Smooth muscle cell of the umbilical artery (primary cell): ENCODE results near the gene NRIP3. TPM values are rescaled to one million over a fixed set of nuclear protein-coding genes. Genes with fewer than 3 reads are reported as not detected.

Source experiments
- total RNA-seq: library from RNA; depleted of rRNA; stranded (reverse); fragments of >200 nt; gene quantifications from 2 replicates; pipeline ENCODE4 v1.2.3, GENCODE V29; 2014

Gene NRIP3
- total RNA-seq: 37.7 and 42.8 TPM in 2 replicates

DNA sequence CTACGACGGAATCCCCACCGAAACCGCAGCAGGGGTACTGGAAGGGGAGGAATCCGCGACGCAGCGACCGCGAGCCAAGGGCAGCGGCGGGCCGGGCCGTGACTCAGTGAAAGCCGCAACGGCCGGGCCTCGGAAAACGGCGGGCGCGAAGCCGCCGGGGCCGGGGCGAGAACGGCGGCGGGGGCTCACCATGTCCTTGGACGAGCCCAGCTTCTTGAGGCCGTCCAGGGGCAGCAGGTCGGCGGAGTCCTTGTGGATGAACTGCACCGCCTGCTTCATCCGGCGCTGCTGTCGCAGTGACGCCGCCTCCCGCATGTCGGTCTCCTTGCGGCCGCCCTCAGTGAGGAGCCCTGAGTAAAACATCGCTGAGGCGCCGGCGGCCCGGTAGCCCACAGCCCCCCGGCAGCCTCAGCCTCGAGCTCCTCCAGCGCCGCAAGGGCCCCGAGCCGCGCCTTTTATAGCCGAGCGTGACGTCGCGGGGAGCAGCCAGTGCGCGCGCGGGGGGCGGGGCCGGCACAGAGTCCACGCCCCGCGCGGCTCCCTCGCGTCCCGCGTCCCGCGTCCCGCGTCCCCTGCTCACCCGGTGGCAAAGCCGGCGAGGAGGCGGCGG, at the start of gene NRIP3:
Gene NRIP3 (minus strand): TSS at position 429 of the 610 bp plus-strand sequence. CDS start 66 bp downstream, at position 363.

DNA sequence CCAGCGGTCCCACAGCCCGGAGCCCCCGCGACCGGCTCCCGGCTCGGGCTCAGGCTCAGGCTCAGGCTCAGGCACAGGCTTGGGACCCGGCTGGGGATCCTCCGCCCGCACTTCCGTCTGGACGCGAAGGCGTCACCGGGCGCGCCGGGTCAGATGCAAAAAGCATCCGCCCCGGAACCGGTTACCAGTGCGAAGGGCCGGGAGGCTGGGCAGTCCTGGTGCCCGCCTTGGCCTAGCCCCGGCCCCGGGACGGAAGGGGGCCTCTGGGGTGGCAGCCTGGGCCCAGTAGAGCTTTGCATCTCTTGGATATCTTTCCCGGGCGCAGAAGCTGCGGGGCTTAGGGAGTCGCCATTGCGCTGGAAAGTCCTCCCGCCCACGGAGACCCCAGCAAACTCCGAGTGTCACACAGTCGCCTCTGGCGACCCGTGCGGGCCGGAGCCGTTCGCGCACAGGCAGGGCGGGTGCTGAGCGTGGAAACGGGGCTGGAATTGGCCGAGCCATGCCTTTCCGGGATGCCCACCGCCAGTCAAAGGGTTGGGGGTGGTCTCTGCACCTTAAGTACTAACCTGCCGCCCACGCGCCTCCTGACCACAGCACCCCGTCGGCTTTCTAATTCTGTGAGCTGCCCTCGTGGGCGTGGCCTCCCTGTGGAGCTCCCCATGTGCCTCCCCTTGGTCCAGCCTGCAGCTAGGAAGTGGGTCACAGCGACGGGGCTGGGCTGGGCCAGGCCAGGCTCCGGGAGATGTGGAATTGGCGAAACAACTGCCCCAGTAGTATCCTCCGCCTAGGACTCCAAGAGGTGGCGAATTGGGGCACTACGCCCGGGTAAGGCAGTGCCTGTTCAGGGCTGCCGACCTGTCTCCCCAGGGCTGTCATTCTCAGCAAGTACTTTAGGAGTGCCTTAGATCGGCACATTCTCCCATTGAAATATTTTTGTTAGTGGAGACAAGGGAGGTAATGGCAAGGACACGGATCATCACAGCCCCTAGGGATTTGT, 39.2 kb downstream of the NRIP3 start, which contains the start of gene TMEM9B:
Gene TMEM9B (minus strand): TSS at position 119 of the 997 bp plus-strand sequence. CDS start 129 bp downstream, outside the sequence.

DNA sequence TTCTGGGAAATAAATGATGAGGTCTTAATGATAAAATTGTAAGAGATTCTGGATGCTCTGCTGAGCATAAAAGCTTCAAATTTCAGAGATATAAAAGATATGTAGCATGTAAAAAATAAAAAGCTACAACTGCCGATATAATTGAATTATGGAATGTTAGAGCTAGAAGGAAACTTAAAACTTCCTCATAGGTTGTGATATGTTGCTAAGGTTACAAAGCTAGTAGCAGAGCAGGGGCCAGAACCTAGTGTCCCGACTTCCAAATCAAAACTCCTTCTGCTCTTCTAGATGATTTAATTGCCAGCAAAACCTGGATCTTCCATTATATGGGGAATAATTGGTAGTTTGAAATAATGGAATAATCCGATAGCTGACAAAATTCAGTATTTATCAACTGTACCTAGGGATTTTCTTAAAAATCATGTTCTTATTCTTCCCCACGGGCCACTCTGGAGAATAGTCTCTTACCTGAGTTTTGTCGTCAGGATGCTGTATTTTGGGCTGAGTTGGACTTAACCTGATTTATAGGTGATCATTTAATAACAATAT, 61.2 kb downstream of the NRIP3 start, which contains the start of gene ASCL3:
Gene ASCL3 (minus strand): TSS at position 499 of the 549 bp plus-strand sequence. CDS start 4,855 bp downstream, outside the sequence.

GRCh38 chr11:8932564-8933180, 71.1 kb downstream of the NRIP3 start, which contains the start of gene C11orf16:
Gene C11orf16, minus strand, starts transcription at chr11:8932947. Its CDS starts 639 bp downstream, at chr11:8932308.

Other genes with a start within 250 kb of the NRIP3 start
- 31.3 and 39.5 TPM in 2 replicates for gene AKIP1, start 92.8 kb downstream of the NRIP3 start, total RNA-seq
- not detected in 2 replicates for gene C11orf16, start 71.1 kb downstream of the NRIP3 start, total RNA-seq
- gene ASCL3, start 61.0 kb downstream of the NRIP3 start, total RNA-seq: not detected in 2 replicates
- gene TMEM9B, start 39.6 kb downstream of the NRIP3 start, total RNA-seq: 38.2 and 56.7 TPM in 2 replicates
- gene SCUBE2, start 87.6 kb upstream of the NRIP3 start, total RNA-seq: 1.8 and 9.5 TPM in 2 replicates